ENCODE measurements around the gene NUP54. TPM values are rescaled to one million over a fixed set of nuclear protein-coding genes. Genes with fewer than 3 reads are reported as not detected.

Gene NUP54
- total and polyA plus RNA-seq, 9 of the 15 experiments (the other 6 are each of a cell fraction or from before 2014, with no cell fraction given), result 29.6 to 115 (median 67.7) TPM

- TF ChIP-seq MGA (IDR thresholded peaks at IDR 0.05), result no peak
- TF ChIP-seq ZNF785 (CRISPR knock-in tag; IDR thresholded peaks at IDR 0.05), result no peak
Observed at GRCh38 chr4:76125816-76126215, 22.4 kb downstream of the NUP54 start (continued).

All from K562 (cell line).